Vagina (tissue), 2 donors: ENCODE data around the gene ENSA.

ENCODE experiments used
- CTCF ChIP-seq, 3 experiments: fragments of 450-650 bp in 2 of 3; fragments of 200-600 bp in 1 of 3; sonication (generic) in 1 of 3; IDR thresholded peaks; one replicate each; pipeline ENCODE4 v1.5.1; 2017 to 2019; ENCODE audit warnings: antibody characterized with exemption in 3 of 3, mild to moderate bottlenecking in 2 of 3, moderate library complexity in 2 of 3
- POLR2A ChIP-seq, 2 donors: fragments of 450-650 bp; IDR thresholded peaks; one replicate each; pipeline ENCODE4 v1.6.1; 2017; ENCODE audit warnings: antibody characterized with exemption in 2 of 2, mild to moderate bottlenecking in 2 of 2, moderate library complexity in 2 of 2

- no peak for TF ChIP-seq CTCF (IDR thresholded peaks at IDR 0.05)
- no peak for TF ChIP-seq POLR2A (IDR thresholded peaks at IDR 0.05)
Observed at GRCh38 chr1:150626150-150626549, 3.3 kb downstream of the ENSA start.
